Thymus (tissue), 11 donors: ENCODE measurements around the gene GLRA1. TPM values are rescaled to one million over a fixed set of nuclear protein-coding genes. Genes with fewer than 3 reads are reported as not detected.
"Not testable (repeated sequence)": the region's sequence is repeated elsewhere in the genome, so short reads cannot be mapped to it uniquely, and the experiment has no call there.

Experiments
- DNase-seq, 9 donors: peaks; one replicate each; pipeline ENCODE4 v3.0.0-alpha.2; 2013; ENCODE audit warnings: low spot score in 9 of 9, low read depth in 6 of 9, missing footprints in 1 of 9
- H3K27ac ChIP-seq, 2 donors: one replicate each; pipeline ENCODE4 v1.5.1; 2013; ENCODE audit warnings: control low read depth in 1 of 2, low read depth in 1 of 2, low read length in 1 of 2, mild to moderate bottlenecking in 1 of 2, moderate library complexity in 1 of 2
- H3K27me3 ChIP-seq, 2 donors: one replicate each; pipeline ENCODE4 v1.5.1; 2013; ENCODE audit warnings: low read length in 1 of 2; ENCODE audit not compliant: control insufficient read depth in 2 of 2, insufficient read depth in 1 of 2
- H3K36me3 ChIP-seq, 2 donors: one replicate each; pipeline ENCODE4 v1.5.1; 2013; ENCODE audit warnings: low read length in 1 of 2, mild to moderate bottlenecking in 1 of 2, moderate library complexity in 1 of 2; ENCODE audit not compliant: control insufficient read depth in 2 of 2, insufficient read depth in 2 of 2
- H3K4me1 ChIP-seq, 2 donors: one replicate each; pipeline ENCODE4 v1.5.1; 2013; ENCODE audit warnings: low read length in 2 of 2; ENCODE audit not compliant: control insufficient read depth in 2 of 2, insufficient read depth in 2 of 2
- H3K4me3 ChIP-seq, 2 donors: one replicate each; pipeline ENCODE4 v1.5.1; 2013; ENCODE audit warnings: low read length in 2 of 2, control low read depth in 1 of 2, mild to moderate bottlenecking in 1 of 2
- H3K9me3 ChIP-seq, 2 donors: one replicate each; pipeline ENCODE4 v1.5.1; 2013; ENCODE audit warnings: low read length in 1 of 2, mild to moderate bottlenecking in 1 of 2; ENCODE audit not compliant: control insufficient read depth in 2 of 2, insufficient read depth in 1 of 2
- WGBS: extraction: QIAGEN DNeasy Blood & Tissue Kit; methylation state at CpG from one replicate; pipeline ENCODE4 v1.1.7; 2013; 5-methylcytosine and 5-hydroxymethylcytosine counted together
- polyA plus RNA-seq: library from polyadenylated mRNA; stranded (reverse); fragments of 200-250 nt; gene quantifications from one replicate; pipeline ENCODE4 v1.2.3, GENCODE V29; 2013
- total RNA-seq: library from RNA; stranded (reverse); fragments of 120-200 nt; gene quantifications from one replicate; pipeline ENCODE4 v1.2.4, GENCODE V29; 2013
- donor health status: healthy.

The GLRA1 gene
- total and polyA plus RNA-seq, 2 donors: not detected

GRCh38 chr5:151896031-151896691 is 28.5 kb downstream of the GLRA1 start:
- no peaks in the 10 kb centered on the region for H3K27me3 ChIP-seq
- no peak for DNase-seq
- WGBS: 69% methylated on average over 3 of the region's 3 CpGs

GRCh38 chr5:151895660-151896030 is 29.0 kb downstream of the GLRA1 start:
- WGBS: 75% methylated on average over 5 of the region's 5 CpGs
- Histone ChIP-seq H3K4me3 (no peak overlapping the region), H3K27me3 (no peaks in the 10 kb centered on the region), H3K27ac (no peak overlapping the region), H3K9me3 (no peaks in the 10 kb centered on the region), H3K36me3 (no peaks in the 10 kb centered on the region), H3K4me1 (no peaks in the 10 kb centered on the region)
- no peak for DNase-seq

More at GRCh38 chr5:151896031-151896691, 28.5 kb downstream of the GLRA1 start:
- no peaks in the 10 kb centered on the region for H3K36me3 ChIP-seq
- H3K9me3 ChIP-seq: no peaks in the 10 kb centered on the region
- no peak overlapping the region for H3K27ac ChIP-seq
- H3K4me1 ChIP-seq: no peaks in the 10 kb centered on the region
- H3K4me3 ChIP-seq: no peak overlapping the region

GRCh38 chr5:151893485-151893884 is 31.2 kb downstream of the GLRA1 start:
- WGBS: 96% methylated on average over 2 of the region's 2 CpGs
- not testable (repeated sequence) for H3K27ac ChIP-seq, H3K9me3 ChIP-seq, H3K4me3 ChIP-seq, H3K27me3 ChIP-seq, H3K4me1 ChIP-seq, H3K36me3 ChIP-seq, DNase-seq

GRCh38 chr5:151892393-151892792 is 32.3 kb downstream of the GLRA1 start:
- 92% methylated on average over 4 of the region's 4 CpGs for WGBS
- H3K27me3 ChIP-seq: no peaks in the 10 kb centered on the region
- no peak overlapping the region for H3K27ac ChIP-seq
- H3K9me3 ChIP-seq: no peaks in the 10 kb centered on the region
- H3K36me3 ChIP-seq: no peaks in the 10 kb centered on the region
- no peak overlapping the region for H3K4me3 ChIP-seq
- no peak for DNase-seq
- no peaks in the 10 kb centered on the region for H3K4me1 ChIP-seq

GRCh38 chr5:151890299-151890698 is 34.4 kb downstream of the GLRA1 start:
- no peak for DNase-seq
- no peaks in the 10 kb centered on the region for H3K36me3 ChIP-seq
- no peaks in the 10 kb centered on the region for H3K9me3 ChIP-seq
- 63% methylated on average over 3 of the region's 3 CpGs for WGBS
- H3K27me3 ChIP-seq: no peaks in the 10 kb centered on the region
- H3K27ac ChIP-seq: no peak overlapping the region
- no peak overlapping the region for H3K4me3 ChIP-seq
- H3K4me1 ChIP-seq: no peaks in the 10 kb centered on the region

GRCh38 chr5:151889614-151890013 is 35.0 kb downstream of the GLRA1 start:
- 69% methylated on average over 6 of the region's 6 CpGs for WGBS
- no peak overlapping the region for H3K27ac ChIP-seq
- DNase-seq: no peak
- H3K4me3 ChIP-seq: no peak overlapping the region
- no peaks in the 10 kb centered on the region for H3K4me1 ChIP-seq
- no peaks in the 10 kb centered on the region for H3K27me3 ChIP-seq
- H3K9me3 ChIP-seq: no peaks in the 10 kb centered on the region
- no peaks in the 10 kb centered on the region for H3K36me3 ChIP-seq

GRCh38 chr5:151886546-151887275 is 37.9 kb downstream of the GLRA1 start:
- no peaks in the 10 kb centered on the region for H3K27me3 ChIP-seq
- WGBS: 89% methylated on average over 4 of the region's 4 CpGs

GRCh38 chr5:151885138-151885908 is 39.3 kb downstream of the GLRA1 start:
- DNase-seq: no peak
- Histone ChIP-seq H3K9me3 (no peaks in the 10 kb centered on the region), H3K27ac (no peak overlapping the region), H3K27me3 (no peaks in the 10 kb centered on the region), H3K4me1 (no peaks in the 10 kb centered on the region), H3K4me3 (no peak overlapping the region), H3K36me3 (no peaks in the 10 kb centered on the region)
- 86% methylated on average over 9 of the region's 9 CpGs for WGBS

More at GRCh38 chr5:151886546-151887275, 37.9 kb downstream of the GLRA1 start:
- Histone ChIP-seq H3K9me3 (no peaks in the 10 kb centered on the region), H3K4me1 (no peaks in the 10 kb centered on the region), H3K4me3 (no peak overlapping the region), H3K27ac (no peak overlapping the region), H3K36me3 (no peaks in the 10 kb centered on the region)
- DNase-seq: no peak

- Histone ChIP-seq H3K9me3 (no peaks in the 10 kb centered on the region), H3K27ac (no peak overlapping the region), H3K27me3 (no peaks in the 10 kb centered on the region), H3K4me1 (no peaks in the 10 kb centered on the region), H3K4me3 (no peak overlapping the region), H3K36me3 (no peaks in the 10 kb centered on the region)
- WGBS: 74% methylated on average over 2 of the region's 2 CpGs
- no peak for DNase-seq
These were observed 42.9 kb downstream of the GLRA1 start for GRCh38 chr5:151881621-151882225.
